ENCODE data around the gene ICAM2.

GRCh38 chr17:64006361-64007088 lies 13.9 kb downstream of the ICAM2 start:
- TF ChIP-seq ELF4 (IDR thresholded peaks at IDR 0.05): no peak
- TF ChIP-seq SP1 (IDR thresholded peaks at IDR 0.05): no peak
- TF ChIP-seq TARDBP (IDR thresholded peaks at IDR 0.05): no peak
- TF ChIP-seq NFRKB (IDR thresholded peaks at IDR 0.05): no peak
- no peak for TF ChIP-seq PKNOX1 (IDR thresholded peaks at IDR 0.05)
- TF ChIP-seq HDGF (IDR thresholded peaks at IDR 0.05; ENCODE audit: borderline replicate concordance): no peak
- TF ChIP-seq ARNT (IDR thresholded peaks at IDR 0.05): no peak

All from HEK293T (cell line).